WTC11 (cell line): ENCODE data around the gene THRSP. TPM values are rescaled to one million over a fixed set of nuclear protein-coding genes. Genes with fewer than 3 reads are reported as not detected.
A peak's percentile ranks its signal among the peaks of the same experiment; 100 is the strongest.

Source experiments
- ESRRA ChIP-seq: sonication (generic); formaldehyde crosslinking; IDR thresholded peaks from 2 replicates; pipeline ENCODE4 v1.8.1; 2022; ENCODE audit warnings: mild to moderate bottlenecking, missing genetic modification reagents, borderline replicate concordance
- FOXK1 ChIP-seq: sonication (generic); formaldehyde crosslinking; IDR thresholded peaks from 2 replicates; pipeline ENCODE4 v1.8.0; 2022; ENCODE audit warnings: mild to moderate bottlenecking, moderate library complexity, missing genetic modification reagents
- KAT7 ChIP-seq: sonication (generic); formaldehyde crosslinking; IDR thresholded peaks from 2 replicates; pipeline ENCODE4 v1.8.1; 2023; ENCODE audit warnings: missing genetic modification reagents, mild to moderate bottlenecking, borderline replicate concordance
- NR2C2 ChIP-seq: sonication (generic); formaldehyde crosslinking; IDR thresholded peaks from 2 replicates; pipeline ENCODE4 v1.8.0; 2022; ENCODE audit warnings: mild to moderate bottlenecking, missing genetic modification reagents
- total RNA-seq: library from RNA; stranded (reverse); gene quantifications from 3 replicates; pipeline ENCODE4 v1.2.3, GENCODE V29; 2021
- TF ChIP-seq, protein P1 (sequence below): sonication (generic); formaldehyde crosslinking; IDR thresholded peaks from 2 replicates; pipeline ENCODE4 v1.8.0; 2022; ENCODE audit warnings: mild to moderate bottlenecking, missing genetic modification reagents
- TF ChIP-seq, protein P2 (sequence below): fragments of 250-450 bp; sonication (Bioruptor Pico); IDR thresholded peaks from 2 replicates; pipeline ENCODE4 v1.8.0; 2021; ENCODE audit warnings: mild to moderate bottlenecking
- TF ChIP-seq, protein P3 (sequence below): sonication (generic); formaldehyde crosslinking; IDR thresholded peaks from 2 replicates; pipeline ENCODE4 v1.8.1; 2022; ENCODE audit warnings: missing genetic modification reagents, borderline replicate concordance
- TF ChIP-seq, protein P4 (sequence below): sonication (generic); formaldehyde crosslinking; IDR thresholded peaks from 2 replicates; pipeline ENCODE4 v1.8.1; 2022; ENCODE audit warnings: low read depth, mild to moderate bottlenecking, moderate library complexity, missing genetic modification reagents, borderline replicate concordance
- TF ChIP-seq, protein P5 (sequence below): fragments of 250-450 bp; sonication (Bioruptor Pico); IDR thresholded peaks from 2 replicates; pipeline ENCODE4 v2.1.2; 2022; ENCODE audit warnings: mild to moderate bottlenecking, moderate library complexity
- TF ChIP-seq, protein P6 (sequence below): sonication (generic); formaldehyde crosslinking; IDR thresholded peaks from 2 replicates; pipeline ENCODE4 v1.8.1; 2022; ENCODE audit warnings: mild to moderate bottlenecking, moderate library complexity, missing genetic modification reagents
- TF ChIP-seq, protein P7 (sequence below): sonication (generic); formaldehyde crosslinking; IDR thresholded peaks from 2 replicates; pipeline ENCODE4 v1.8.0; 2023; ENCODE audit warnings: missing genetic modification reagents, mild to moderate bottlenecking, borderline replicate concordance
- TF ChIP-seq, protein P8 (sequence below): sonication (generic); formaldehyde crosslinking; IDR thresholded peaks from 2 replicates; pipeline ENCODE4 v1.8.0; 2023; ENCODE audit warnings: missing genetic modification reagents
- TF ChIP-seq, protein P9 (sequence below): fragments of 250-450 bp; sonication (Bioruptor Pico); IDR thresholded peaks from 2 replicates; pipeline ENCODE4 v1.9.0; 2021; ENCODE audit warnings: mild to moderate bottlenecking

Gene THRSP
- total RNA-seq, 1 experiment from 2014 or later, result not detected

DNA sequence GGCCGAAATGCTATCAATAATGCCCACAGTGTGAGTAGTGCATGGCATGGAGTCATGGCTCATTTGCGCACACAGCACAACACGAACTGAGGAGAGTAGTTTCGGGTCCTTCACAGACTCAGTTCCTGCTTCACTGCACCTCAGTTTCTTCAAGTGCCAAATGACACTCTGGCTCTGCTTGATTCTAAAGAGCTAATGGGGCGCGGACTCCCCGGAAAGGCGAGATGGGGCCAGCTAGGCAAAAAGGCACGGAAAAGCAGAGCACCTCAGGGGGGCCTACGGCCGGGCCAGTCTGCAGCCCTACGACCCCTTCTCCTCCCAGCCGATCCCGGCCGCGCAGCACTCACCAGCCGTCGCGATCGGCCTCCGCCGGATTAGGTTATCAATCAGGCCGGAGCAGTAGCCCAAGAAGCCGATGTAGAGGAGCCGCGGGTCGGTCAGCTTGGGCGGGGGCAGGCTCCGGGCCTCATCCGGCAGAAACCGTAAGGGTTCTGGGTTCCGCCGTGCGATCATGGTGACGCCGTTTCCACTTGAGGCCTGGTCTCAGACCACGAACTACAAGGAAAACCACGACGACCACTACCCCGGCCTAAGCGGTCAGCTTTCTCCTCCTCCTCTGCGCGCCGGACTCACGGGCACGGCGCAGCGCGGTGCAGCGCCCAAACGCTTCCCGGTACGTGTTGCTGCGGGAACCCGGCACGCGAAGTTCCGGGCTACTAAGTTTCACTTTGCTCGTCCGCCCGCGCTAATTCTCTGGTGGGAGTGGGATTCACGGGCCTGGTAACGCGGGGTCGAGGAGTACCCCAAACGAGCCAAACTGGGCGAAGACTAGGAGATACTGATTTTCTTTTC, 15.8 kb downstream of the THRSP start, which contains the start of gene NDUFC2 (continued):
- TF ChIP-seq, protein P1, sequence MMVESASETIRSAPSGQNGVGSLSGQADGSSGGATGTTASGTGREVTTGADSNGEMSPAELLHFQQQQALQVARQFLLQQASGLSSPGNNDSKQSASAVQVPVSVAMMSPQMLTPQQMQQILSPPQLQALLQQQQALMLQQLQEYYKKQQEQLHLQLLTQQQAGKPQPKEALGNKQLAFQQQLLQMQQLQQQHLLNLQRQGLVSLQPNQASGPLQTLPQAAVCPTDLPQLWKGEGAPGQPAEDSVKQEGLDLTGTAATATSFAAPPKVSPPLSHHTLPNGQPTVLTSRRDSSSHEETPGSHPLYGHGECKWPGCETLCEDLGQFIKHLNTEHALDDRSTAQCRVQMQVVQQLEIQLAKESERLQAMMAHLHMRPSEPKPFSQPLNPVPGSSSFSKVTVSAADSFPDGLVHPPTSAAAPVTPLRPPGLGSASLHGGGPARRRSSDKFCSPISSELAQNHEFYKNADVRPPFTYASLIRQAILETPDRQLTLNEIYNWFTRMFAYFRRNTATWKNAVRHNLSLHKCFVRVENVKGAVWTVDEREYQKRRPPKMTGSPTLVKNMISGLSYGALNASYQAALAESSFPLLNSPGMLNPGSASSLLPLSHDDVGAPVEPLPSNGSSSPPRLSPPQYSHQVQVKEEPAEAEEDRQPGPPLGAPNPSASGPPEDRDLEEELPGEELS (CRISPR knock-in tag), result peak; percentile 89; the same call in 1 of the 2 replicates
- TF ChIP-seq FOXK1 (CRISPR knock-in tag) (peak; percentile 91), NR2C2 (CRISPR knock-in tag) (0 out of 2 replicates have a peak, but pooled peaks have one; percentile 39), ESRRA (peak; percentile 81; the same call in 1 of the 2 replicates), KAT7 (CRISPR knock-in tag) (peak; percentile 91)
- TF ChIP-seq, protein P2, sequence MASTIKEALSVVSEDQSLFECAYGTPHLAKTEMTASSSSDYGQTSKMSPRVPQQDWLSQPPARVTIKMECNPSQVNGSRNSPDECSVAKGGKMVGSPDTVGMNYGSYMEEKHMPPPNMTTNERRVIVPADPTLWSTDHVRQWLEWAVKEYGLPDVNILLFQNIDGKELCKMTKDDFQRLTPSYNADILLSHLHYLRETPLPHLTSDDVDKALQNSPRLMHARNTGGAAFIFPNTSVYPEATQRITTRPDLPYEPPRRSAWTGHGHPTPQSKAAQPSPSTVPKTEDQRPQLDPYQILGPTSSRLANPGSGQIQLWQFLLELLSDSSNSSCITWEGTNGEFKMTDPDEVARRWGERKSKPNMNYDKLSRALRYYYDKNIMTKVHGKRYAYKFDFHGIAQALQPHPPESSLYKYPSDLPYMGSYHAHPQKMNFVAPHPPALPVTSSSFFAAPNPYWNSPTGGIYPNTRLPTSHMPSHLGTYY (CRISPR knock-in tag), result no peak; the same call in 1 of the 2 replicates
- TF ChIP-seq, protein P3, sequence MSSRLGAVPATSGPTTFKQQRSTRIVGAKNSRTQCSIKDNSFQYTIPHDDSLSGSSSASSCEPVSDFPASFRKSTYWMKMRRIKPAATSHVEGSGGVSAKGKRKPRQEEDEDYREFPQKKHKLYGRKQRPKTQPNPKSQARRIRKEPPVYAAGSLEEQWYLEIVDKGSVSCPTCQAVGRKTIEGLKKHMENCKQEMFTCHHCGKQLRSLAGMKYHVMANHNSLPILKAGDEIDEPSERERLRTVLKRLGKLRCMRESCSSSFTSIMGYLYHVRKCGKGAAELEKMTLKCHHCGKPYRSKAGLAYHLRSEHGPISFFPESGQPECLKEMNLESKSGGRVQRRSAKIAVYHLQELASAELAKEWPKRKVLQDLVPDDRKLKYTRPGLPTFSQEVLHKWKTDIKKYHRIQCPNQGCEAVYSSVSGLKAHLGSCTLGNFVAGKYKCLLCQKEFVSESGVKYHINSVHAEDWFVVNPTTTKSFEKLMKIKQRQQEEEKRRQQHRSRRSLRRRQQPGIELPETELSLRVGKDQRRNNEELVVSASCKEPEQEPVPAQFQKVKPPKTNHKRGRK (CRISPR knock-in tag), result no peak
- TF ChIP-seq, protein P4, sequence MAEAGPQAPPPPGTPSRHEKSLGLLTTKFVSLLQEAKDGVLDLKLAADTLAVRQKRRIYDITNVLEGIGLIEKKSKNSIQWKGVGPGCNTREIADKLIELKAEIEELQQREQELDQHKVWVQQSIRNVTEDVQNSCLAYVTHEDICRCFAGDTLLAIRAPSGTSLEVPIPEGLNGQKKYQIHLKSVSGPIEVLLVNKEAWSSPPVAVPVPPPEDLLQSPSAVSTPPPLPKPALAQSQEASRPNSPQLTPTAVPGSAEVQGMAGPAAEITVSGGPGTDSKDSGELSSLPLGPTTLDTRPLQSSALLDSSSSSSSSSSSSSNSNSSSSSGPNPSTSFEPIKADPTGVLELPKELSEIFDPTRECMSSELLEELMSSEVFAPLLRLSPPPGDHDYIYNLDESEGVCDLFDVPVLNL, result peak; percentile 64; the same call in 1 of the 2 replicates
- TF ChIP-seq, protein P5, sequence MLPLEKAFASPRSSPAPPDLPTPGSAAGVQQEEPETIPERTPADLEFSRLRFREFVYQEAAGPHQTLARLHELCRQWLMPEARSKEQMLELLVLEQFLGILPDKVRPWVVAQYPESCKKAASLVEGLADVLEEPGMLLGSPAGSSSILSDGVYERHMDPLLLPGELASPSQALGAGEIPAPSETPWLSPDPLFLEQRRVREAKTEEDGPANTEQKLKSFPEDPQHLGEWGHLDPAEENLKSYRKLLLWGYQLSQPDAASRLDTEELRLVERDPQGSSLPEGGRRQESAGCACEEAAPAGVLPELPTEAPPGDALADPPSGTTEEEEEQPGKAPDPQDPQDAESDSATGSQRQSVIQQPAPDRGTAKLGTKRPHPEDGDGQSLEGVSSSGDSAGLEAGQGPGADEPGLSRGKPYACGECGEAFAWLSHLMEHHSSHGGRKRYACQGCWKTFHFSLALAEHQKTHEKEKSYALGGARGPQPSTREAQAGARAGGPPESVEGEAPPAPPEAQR (CRISPR knock-in tag), result no peak
- TF ChIP-seq, protein P6, sequence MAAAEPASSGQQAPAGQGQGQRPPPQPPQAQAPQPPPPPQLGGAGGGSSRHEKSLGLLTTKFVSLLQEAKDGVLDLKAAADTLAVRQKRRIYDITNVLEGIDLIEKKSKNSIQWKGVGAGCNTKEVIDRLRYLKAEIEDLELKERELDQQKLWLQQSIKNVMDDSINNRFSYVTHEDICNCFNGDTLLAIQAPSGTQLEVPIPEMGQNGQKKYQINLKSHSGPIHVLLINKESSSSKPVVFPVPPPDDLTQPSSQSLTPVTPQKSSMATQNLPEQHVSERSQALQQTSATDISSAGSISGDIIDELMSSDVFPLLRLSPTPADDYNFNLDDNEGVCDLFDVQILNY (CRISPR knock-in tag), result peak; percentile 76; the same call in 1 of the 2 replicates
- TF ChIP-seq, protein P7, sequence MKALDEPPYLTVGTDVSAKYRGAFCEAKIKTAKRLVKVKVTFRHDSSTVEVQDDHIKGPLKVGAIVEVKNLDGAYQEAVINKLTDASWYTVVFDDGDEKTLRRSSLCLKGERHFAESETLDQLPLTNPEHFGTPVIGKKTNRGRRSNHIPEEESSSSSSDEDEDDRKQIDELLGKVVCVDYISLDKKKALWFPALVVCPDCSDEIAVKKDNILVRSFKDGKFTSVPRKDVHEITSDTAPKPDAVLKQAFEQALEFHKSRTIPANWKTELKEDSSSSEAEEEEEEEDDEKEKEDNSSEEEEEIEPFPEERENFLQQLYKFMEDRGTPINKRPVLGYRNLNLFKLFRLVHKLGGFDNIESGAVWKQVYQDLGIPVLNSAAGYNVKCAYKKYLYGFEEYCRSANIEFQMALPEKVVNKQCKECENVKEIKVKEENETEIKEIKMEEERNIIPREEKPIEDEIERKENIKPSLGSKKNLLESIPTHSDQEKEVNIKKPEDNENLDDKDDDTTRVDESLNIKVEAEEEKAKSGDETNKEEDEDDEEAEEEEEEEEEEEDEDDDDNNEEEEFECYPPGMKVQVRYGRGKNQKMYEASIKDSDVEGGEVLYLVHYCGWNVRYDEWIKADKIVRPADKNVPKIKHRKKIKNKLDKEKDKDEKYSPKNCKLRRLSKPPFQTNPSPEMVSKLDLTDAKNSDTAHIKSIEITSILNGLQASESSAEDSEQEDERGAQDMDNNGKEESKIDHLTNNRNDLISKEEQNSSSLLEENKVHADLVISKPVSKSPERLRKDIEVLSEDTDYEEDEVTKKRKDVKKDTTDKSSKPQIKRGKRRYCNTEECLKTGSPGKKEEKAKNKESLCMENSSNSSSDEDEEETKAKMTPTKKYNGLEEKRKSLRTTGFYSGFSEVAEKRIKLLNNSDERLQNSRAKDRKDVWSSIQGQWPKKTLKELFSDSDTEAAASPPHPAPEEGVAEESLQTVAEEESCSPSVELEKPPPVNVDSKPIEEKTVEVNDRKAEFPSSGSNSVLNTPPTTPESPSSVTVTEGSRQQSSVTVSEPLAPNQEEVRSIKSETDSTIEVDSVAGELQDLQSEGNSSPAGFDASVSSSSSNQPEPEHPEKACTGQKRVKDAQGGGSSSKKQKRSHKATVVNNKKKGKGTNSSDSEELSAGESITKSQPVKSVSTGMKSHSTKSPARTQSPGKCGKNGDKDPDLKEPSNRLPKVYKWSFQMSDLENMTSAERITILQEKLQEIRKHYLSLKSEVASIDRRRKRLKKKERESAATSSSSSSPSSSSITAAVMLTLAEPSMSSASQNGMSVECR, result peak; percentile 87
- TF ChIP-seq, protein P8, sequence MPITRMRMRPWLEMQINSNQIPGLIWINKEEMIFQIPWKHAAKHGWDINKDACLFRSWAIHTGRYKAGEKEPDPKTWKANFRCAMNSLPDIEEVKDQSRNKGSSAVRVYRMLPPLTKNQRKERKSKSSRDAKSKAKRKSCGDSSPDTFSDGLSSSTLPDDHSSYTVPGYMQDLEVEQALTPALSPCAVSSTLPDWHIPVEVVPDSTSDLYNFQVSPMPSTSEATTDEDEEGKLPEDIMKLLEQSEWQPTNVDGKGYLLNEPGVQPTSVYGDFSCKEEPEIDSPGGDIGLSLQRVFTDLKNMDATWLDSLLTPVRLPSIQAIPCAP (CRISPR knock-in tag), result no peak
- TF ChIP-seq, protein P9, sequence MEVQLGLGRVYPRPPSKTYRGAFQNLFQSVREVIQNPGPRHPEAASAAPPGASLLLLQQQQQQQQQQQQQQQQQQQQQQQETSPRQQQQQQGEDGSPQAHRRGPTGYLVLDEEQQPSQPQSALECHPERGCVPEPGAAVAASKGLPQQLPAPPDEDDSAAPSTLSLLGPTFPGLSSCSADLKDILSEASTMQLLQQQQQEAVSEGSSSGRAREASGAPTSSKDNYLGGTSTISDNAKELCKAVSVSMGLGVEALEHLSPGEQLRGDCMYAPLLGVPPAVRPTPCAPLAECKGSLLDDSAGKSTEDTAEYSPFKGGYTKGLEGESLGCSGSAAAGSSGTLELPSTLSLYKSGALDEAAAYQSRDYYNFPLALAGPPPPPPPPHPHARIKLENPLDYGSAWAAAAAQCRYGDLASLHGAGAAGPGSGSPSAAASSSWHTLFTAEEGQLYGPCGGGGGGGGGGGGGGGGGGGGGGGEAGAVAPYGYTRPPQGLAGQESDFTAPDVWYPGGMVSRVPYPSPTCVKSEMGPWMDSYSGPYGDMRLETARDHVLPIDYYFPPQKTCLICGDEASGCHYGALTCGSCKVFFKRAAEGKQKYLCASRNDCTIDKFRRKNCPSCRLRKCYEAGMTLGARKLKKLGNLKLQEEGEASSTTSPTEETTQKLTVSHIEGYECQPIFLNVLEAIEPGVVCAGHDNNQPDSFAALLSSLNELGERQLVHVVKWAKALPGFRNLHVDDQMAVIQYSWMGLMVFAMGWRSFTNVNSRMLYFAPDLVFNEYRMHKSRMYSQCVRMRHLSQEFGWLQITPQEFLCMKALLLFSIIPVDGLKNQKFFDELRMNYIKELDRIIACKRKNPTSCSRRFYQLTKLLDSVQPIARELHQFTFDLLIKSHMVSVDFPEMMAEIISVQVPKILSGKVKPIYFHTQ (CRISPR knock-in tag), result no peak
